Left kidney (tissue), 2 donors: Measurements from ENCODE around the gene AMOT. TPM values are rescaled to one million over a fixed set of nuclear protein-coding genes. Genes with fewer than 3 reads are reported as not detected.

ENCODE experiments used
- DNase-seq: peaks from one replicate; pipeline ENCODE4 v3.0.0-alpha.2; 2013
- polyA plus RNA-seq: library from polyadenylated mRNA; unstranded; fragments of 120-200 nt; gene quantifications from one replicate; pipeline ENCODE4 v1.2.1, GENCODE V29; 2013; ENCODE audit not compliant: insufficient read length

Gene AMOT
- polyA plus RNA-seq, 1 donor = 80.5 TPM

DNA sequence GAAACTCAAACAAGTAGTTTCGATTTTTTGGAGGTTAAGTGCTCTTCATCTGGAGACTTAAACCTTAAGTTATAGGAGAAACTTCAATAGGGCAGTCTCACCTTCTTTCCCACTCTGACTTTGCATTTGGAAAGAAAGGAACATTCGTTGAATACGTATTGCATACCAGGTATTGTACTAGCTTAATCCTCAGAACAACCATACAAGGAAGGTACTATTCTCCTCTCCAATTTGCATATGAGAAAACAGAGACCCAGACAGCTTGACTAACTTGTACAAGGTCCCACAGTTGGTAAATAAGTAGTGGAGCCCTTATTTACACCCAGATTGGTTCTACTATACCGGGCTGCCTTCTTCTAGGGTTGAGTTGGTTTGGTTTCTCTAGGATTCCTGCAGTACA is 32.6 kb downstream of the AMOT start:
- DNase-seq = no peak

GRCh38 chrX:112803060-112803459 is 37.6 kb downstream of the AMOT start:
- no peak for DNase-seq

DNA sequence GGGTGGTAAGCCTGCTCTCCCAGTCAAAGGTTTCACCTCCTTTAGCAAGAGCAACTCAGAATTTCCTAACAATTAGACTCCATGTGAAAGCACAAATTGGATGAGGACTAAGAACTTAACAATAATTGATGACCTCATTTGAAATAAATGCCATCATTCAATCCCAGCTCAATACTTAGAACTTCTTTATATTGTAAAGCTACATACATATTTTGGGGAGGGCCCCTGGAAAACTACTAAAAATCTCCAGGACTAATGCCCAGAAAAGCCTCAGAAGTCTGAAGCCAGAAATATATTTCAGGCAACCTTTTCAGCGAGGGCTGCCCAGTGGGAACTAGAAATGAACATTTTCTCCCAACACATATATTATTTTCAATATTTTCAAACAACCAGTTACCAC is 38.1 kb downstream of the AMOT start:
- no peak for DNase-seq

GRCh38 chrX:112800971-112801775 is 39.5 kb downstream of the AMOT start:
- no peak for DNase-seq

DNA sequence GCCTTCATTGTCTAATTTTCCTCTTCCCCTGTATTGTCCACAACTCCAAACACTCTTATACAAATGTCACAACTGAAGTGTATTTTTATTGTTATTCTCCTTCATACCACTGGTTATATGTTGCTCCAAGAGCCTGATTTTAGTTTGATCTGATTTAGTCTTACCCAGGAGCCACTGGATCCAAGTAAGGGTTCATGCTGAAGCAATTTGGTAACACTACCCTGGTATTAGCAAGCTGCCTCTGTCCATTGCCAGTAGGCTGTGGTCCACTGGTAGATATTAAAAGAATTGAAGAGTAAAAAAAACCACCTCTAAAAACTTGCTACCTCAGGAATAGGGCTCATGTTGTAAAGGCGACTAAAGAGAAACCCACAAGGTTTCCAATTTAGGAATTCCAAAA is 41.2 kb downstream of the AMOT start:
- DNase-seq = no peak

GRCh38 chrX:112798736-112799135 is 41.9 kb downstream of the AMOT start:
- no peak for DNase-seq

- DNase-seq = no peak
Observed at GRCh38 chrX:112789931-112790330, 50.7 kb downstream of the AMOT start.

DNA sequence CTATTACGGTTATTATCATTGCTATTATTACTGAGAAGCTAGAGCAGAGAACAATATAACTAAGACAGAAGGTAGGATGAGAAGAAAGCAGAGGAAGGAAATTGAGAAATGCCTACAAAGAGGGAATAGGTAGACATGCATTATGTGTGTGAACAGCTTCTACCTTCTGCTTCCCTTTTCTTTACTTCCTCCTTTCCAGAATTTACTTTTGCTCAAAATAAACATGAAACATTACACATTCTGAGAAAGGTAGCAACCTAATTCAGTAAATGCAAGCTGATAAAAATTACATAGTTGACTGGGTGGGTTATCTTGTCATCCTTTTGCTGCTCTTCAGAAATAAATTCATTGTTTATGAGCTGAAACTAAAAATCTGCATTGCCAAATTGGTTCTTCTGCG is 54.6 kb downstream of the AMOT start:
- no peak for DNase-seq

GRCh38 chrX:112785344-112785743 is 55.3 kb downstream of the AMOT start:
- no peak for DNase-seq

DNA sequence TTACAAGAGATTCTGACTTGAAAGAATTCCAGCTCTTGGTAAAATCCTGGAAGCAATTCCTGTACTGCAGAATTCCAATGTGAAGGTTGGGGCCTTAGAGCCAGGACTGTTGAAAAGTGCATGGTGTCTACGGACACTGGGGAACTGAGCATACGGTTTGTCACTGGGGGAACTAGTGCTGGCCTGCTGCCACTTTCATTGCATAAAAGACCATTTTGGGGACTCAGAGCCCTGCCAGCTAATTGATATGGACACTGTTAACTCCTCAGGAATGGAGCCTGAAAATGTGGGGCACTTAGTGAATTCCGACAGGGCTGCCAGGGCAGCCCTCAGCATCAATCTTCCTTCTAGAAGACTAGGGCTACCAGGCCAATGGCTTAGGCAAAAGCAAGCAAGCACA is 55.9 kb downstream of the AMOT start:
- DNase-seq = no peak

GRCh38 chrX:112779139-112779538 is 61.5 kb downstream of the AMOT start:
- no peak for DNase-seq

DNA sequence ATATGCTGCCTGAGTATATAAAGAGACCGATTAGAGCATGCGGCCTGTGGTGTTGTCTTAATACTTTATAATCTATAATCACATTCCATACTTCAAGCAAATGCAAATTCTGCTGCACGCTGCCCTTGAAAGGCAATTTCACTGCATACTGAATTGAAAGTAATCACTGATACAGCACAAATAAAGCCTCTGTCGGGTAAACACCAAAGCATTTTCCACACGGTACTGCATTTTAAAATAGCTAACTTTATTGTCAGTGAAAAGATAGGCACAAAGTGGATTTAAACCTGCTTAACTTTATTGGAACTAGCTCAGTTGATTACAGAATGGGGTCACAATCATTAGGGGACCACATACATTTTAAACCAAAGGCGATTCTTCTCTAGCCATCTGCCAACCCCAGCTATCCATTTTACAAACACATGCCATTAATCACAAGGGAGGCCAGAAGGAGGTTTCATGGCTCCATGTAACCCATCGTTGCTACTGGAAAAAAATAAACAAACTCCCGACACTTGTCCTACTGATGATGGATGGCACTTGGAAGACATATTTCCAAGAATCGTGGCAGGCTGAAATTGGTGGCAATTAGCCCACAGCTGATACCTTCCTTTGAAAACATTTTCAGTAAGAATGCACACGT is 65.9 kb downstream of the AMOT start:
- no peak for DNase-seq

DNA sequence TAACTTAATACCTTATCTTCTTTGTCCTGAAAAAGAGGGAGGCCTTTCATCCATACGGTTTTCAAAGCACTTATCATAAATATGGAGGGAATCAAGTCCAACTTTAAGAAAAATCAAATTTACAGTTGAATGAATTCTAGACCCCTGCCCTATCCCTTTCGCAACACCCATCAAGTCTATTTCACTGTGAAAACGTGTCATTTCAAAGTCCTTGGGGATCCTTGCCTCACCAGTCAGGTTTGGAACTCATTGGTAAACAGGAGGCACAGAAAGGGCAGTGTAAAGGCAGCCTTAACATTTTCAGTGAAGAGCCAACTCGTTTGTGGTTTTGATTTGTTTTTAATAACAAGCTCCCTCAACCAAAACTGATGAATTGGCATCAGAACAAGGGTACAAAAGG is 66.5 kb downstream of the AMOT start:
- no peak for DNase-seq

GRCh38 chrX:112769034-112769433 is 71.6 kb downstream of the AMOT start:
- no peak for DNase-seq

DNA sequence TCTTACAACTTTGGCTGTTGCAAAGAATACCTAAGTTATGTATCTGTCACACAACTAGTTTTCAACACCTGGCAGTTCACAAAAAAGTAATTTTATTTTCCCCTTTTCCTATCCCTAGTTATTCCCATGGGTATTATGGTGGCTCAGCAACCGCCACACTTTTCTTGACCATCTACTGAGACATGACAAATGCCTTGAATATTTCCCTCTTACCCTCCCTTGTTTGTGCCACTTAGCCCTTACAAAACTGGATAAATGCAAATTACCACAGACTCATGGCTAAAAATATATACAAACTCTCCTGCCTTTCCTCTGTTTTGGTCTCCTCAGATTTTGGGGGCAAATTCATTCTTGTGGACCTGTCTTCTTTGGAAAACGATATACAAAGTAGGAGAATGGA is 72.1 kb downstream of the AMOT start:
- no peak for DNase-seq

DNA sequence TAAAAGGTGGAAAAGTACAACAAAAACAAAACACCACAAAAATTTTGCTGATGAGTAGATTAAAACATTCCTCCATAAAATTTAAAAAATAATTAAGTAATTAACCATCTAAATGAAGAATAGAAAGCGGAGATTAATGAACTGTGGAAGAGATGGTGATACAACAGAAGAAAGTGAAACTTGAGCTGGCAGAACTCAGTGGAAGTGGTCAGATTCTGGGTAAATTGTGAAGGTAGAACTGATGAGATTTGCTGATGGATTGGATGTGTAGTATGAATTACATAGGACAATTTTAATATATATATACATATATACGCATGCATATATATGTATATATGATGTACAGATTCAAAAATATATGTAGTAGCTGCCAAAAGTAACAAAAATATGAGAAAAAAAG is 73.9 kb downstream of the AMOT start:
- DNase-seq = no peak

GRCh38 chrX:112761242-112762207 is 79.1 kb downstream of the AMOT start:
- DNase-seq = no peak

DNA sequence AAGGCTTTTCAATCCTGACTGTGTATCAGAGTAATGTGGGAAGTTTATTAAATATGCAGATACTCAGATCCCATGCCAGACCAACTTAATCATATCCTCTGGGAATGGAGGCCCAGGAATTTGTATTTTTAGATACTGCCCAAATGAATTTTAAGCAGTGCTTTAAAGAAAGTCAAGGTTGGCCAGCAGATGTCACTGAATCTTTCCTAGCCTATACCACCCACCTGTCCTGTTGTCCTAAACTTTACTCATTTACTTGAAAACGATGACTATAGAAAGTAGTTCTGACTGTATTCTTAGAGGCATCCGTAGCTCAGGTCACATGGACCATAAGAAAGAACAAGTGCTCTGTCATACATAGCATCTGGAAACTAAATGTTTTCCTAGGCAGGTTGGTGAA is 79.9 kb downstream of the AMOT start:
- no peak for DNase-seq

DNA sequence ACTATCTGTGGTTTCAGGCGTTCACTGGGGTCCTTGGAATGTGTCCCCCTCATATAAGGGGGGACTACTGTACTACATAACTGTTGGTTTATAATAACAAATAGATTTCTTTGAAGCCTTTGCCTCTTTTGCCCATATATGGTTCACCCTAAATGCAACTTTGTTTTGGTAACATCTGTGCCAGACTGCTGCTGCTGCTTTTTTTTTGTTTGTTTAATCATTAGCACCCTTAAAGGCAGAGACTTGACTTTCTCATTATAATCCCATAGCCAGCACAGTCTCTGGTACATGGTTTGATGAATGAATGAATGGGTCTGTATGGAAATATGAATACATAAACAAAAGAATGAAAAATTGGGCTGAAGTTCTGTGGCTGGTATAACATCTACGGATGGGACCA is 80.7 kb downstream of the AMOT start:
- DNase-seq = no peak

GRCh38 chrX:112759512-112759911 is 81.1 kb downstream of the AMOT start:
- no peak for DNase-seq

DNA sequence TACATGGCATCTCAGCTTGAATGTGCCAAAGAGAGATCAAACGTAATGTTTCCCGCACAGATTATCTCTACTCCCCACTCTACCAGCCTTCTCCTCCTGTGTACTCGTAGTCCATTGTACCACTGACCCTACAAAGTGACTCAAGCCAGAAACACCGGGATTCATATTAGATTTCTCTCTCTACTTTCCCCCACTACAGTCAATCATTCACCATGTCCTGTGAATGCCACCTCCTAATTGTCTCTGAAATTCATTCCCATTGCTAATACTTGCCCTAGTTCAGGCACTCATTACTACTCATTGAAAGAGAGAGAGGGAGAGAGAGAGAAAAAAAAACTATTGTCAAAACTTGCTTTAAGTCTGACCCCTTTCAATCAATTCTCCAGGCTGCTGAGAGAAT is 82.7 kb downstream of the AMOT start:
- DNase-seq = no peak

- no peak for DNase-seq
Observed at GRCh38 chrX:112753116-112753515, 87.5 kb downstream of the AMOT start.

DNA sequence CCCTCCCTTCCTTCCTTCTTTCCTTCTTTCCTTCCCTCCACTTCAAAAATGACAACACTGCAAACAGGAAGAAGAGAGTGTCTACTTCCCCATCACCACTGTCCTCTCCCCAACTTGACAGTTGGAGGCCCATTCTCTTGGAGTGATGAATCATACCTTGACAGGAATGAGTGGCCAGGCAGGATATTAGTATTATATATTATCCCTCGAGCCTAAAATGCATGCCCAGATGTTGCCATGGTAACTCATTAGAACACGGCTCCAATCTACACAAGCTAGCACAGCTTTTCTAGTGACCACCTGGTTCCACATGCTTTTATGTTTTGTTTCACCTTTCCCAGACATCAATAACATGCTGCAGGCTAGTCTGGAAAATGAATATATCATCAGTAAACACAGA is 89.6 kb downstream of the AMOT start:
- DNase-seq = no peak
